Activated CD8-positive, alpha-beta T cell treated with anti-CD3 and anti-CD28 coated beads for 36 hours (primary cell): ENCODE results near the gene SRXN1. TPM values are rescaled to one million over a fixed set of nuclear protein-coding genes. Genes with fewer than 3 reads are reported as not detected.

Experiments used
- ATAC-seq: fragments of 200-7000 bp; cut with Tn5 transposase; one replicate; pipeline ENCODE4 v1.10.0; 2021; ENCODE audit warnings: mild to moderate bottlenecking, moderate library complexity
- CTCF ChIA-PET: fragments of 350-600 bp; sonication (Branson Sonifier 250); formaldehyde crosslinking; loops from one replicate; lab custom pipeline; 2021; ENCODE audit warnings: antibody characterized with exemption; lab: Charles Lee
- POLR2A ChIA-PET: fragments of 350-600 bp; sonication (Branson Sonifier 250); formaldehyde crosslinking; loops from one replicate; lab custom pipeline; 2021; ENCODE audit warnings: antibody characterized with exemption; lab: Charles Lee
- DNase-seq: peaks from one replicate; pipeline ENCODE4 v3.0.0-alpha.2; 2020
- H3K27ac Mint-ChIP-seq: one replicate; pipeline ENCODE4 v1.8.0; 2021; ENCODE audit warnings: mild to moderate bottlenecking, mixed read lengths
- H3K27me3 Mint-ChIP-seq: one replicate; pipeline ENCODE4 v1.8.0; 2021; ENCODE audit warnings: mixed read lengths
- H3K36me3 Mint-ChIP-seq: one replicate; pipeline ENCODE4 v1.8.0; 2021; ENCODE audit warnings: low read depth, mixed read lengths
- H3K4me1 Mint-ChIP-seq: one replicate; pipeline ENCODE4 v1.8.0; 2021; ENCODE audit warnings: low read depth, mixed read lengths
- H3K4me3 Mint-ChIP-seq: one replicate; pipeline ENCODE4 v1.8.0; 2021; ENCODE audit warnings: mild to moderate bottlenecking, moderate library complexity, mixed read lengths
- H3K9me3 Mint-ChIP-seq: one replicate; pipeline ENCODE4 v1.8.0; 2021; ENCODE audit warnings: mixed read lengths
- CTCF ChIP-seq: fragments of 200-600 bp; IDR thresholded peaks from one replicate; pipeline ENCODE4 v1.8.0; 2022; ENCODE audit warnings: antibody characterized with exemption, mild to moderate bottlenecking
- intact Hi-C: fragments of 100-400 bp; cut with micrococcal nuclease; formaldehyde crosslinking; loops from one replicate; pipeline ENCODE4 v1.10.0; 2022
- total RNA-seq, 2 experiments: library from RNA; stranded (reverse); gene quantifications; one replicate each; pipeline ENCODE4 v1.2.3, GENCODE V29; 2021

Gene SRXN1
- total RNA-seq, 2 experiments from 2014 or later, result 9.4 to 9.8 TPM

- intact Hi-C loops, result no loop called here
- no peak for TF ChIP-seq CTCF
Observed at GRCh38 chr20:598133-598850, 54.7 kb downstream of the SRXN1 start.

GRCh38 chr20:597560-597959 is 55.4 kb downstream of the SRXN1 start:
- no peak overlapping the region for H3K4me3 Mint-ChIP-seq
- H3K27ac Mint-ChIP-seq, result no peak overlapping the region
- H3K36me3 Mint-ChIP-seq, result no peaks in the 10 kb centered on the region
- no peak for ATAC-seq
- no peaks in the 10 kb centered on the region for H3K4me1 Mint-ChIP-seq
- ChIA-PET POLR2A (no interaction called here), CTCF (interaction anchor here (1.5 kb wide), 1 partner anchor 69 kb away, joined by 3 read pairs; no protein-coding TSS in a partner anchor)
- no peaks in the 10 kb centered on the region for H3K9me3 Mint-ChIP-seq
- DNase-seq, result no peak
- TF ChIP-seq CTCF, result no peak
- H3K27me3 Mint-ChIP-seq, result peaks cover 2% of the 10 kb centered on the region
- intact Hi-C loops, result no loop called here

More at GRCh38 chr20:598133-598850, 54.7 kb downstream of the SRXN1 start:
- CTCF ChIA-PET, result interaction anchor here (1.1 to 1.5 kb wide), 2 partner anchors 68 to 358 kb away, joined by 3 read pairs; no protein-coding TSS in a partner anchor
- H3K4me3 Mint-ChIP-seq, result no peak overlapping the region
- H3K4me1 Mint-ChIP-seq, result no peaks in the 10 kb centered on the region
- H3K36me3 Mint-ChIP-seq, result no peaks in the 10 kb centered on the region
- POLR2A ChIA-PET, result no interaction called here
- no peak for DNase-seq
- peaks cover 2% of the 10 kb centered on the region for H3K27me3 Mint-ChIP-seq
- H3K27ac Mint-ChIP-seq, result no peak overlapping the region
- ATAC-seq, result no peak
- no peaks in the 10 kb centered on the region for H3K9me3 Mint-ChIP-seq

Other genes starting within 250 kb of the SRXN1 start
- 100 to 1,000 TPM; 122 to 130 TPM for gene RBCK1, start 244.9 kb downstream of the SRXN1 start, total RNA-seq
- gene TBC1D20, start 190.7 kb downstream of the SRXN1 start, total RNA-seq, result 10 to 100 TPM; 22.2 to 23.8 TPM
- gene CSNK2A1, start 109.4 kb downstream of the SRXN1 start, total RNA-seq, result 100 to 1,000 TPM; 169 to 174 TPM
- under 1 TPM in 1 of 2 experiments, not detected in 1; 0.23 TPM for gene TCF15, start 42.9 kb downstream of the SRXN1 start, total RNA-seq
- gene SCRT2, start 22.6 kb upstream of the SRXN1 start, total RNA-seq, result not detected
- not detected for gene SLC52A3, start 115.3 kb upstream of the SRXN1 start, total RNA-seq
- gene FAM110A, start 180.5 kb upstream of the SRXN1 start, total RNA-seq, result 10 to 100 TPM; 20.5 to 23.1 TPM